Mesenchymal stem cell (in vitro differentiated cells and primary cell): ENCODE data around the gene GAL3ST3. TPM values are rescaled to one million over a fixed set of nuclear protein-coding genes. Genes with fewer than 3 reads are reported as not detected.
"Not testable (repeated sequence)": the region's sequence is repeated elsewhere in the genome, so short reads cannot be mapped to it uniquely, and the experiment has no call there.

Source experiments
- DNase-seq: peaks from one replicate; pipeline ENCODE4 v3.0.0-alpha.2; 2013
- H2AFZ ChIP-seq: one replicate; pipeline ENCODE4 v1.6.1; 2013; ENCODE audit warnings: low read depth, mild to moderate bottlenecking, control low read depth, inconsistent platforms, low read length, moderate library complexity
- H2AK5ac ChIP-seq: 2 replicates; pipeline ENCODE4 v1.6.1; 2013; ENCODE audit warnings: low read length, moderate library complexity, mild to moderate bottlenecking, inconsistent platforms; ENCODE audit not compliant: severe bottlenecking
- H2BK120ac ChIP-seq: one replicate; pipeline ENCODE4 v1.6.1; 2013; ENCODE audit warnings: low read depth, mild to moderate bottlenecking, inconsistent platforms, low read length, moderate library complexity
- H2BK12ac ChIP-seq, 2 experiments: one replicate each; pipeline ENCODE4 v1.6.1; 2013; ENCODE audit warnings: inconsistent platforms in 2 of 2, low read length in 2 of 2, mild to moderate bottlenecking in 2 of 2, moderate library complexity in 2 of 2, control low read depth in 1 of 2
- H2BK15ac ChIP-seq: one replicate; pipeline ENCODE4 v1.6.1; 2013; ENCODE audit warnings: mild to moderate bottlenecking, low read depth, inconsistent platforms; ENCODE audit not compliant: poor library complexity, severe bottlenecking
- H2BK5ac ChIP-seq: 2 replicates; pipeline ENCODE4 v1.6.1; 2013; ENCODE audit warnings: low read depth, mild to moderate bottlenecking, low read length, control low read depth, inconsistent platforms; ENCODE audit not compliant: poor library complexity, severe bottlenecking
- H3K14ac ChIP-seq, 2 experiments: one replicate each; pipeline ENCODE4 v1.6.1; 2013; ENCODE audit warnings: inconsistent platforms in 2 of 2, low read length in 2 of 2, control low read depth in 1 of 2, mild to moderate bottlenecking in 1 of 2, moderate library complexity in 1 of 2
- H3K18ac ChIP-seq, 2 experiments: one replicate each; pipeline ENCODE4 v1.6.1; 2013; ENCODE audit warnings: inconsistent platforms in 2 of 2, low read length in 2 of 2, control low read depth in 1 of 2, low read depth in 1 of 2, mild to moderate bottlenecking in 1 of 2
- H3K23ac ChIP-seq, 2 experiments: one replicate each; pipeline ENCODE4 v1.6.1; 2013; ENCODE audit warnings: inconsistent platforms in 2 of 2, low read length in 2 of 2, mild to moderate bottlenecking in 2 of 2, moderate library complexity in 2 of 2, control low read depth in 1 of 2
- H3K27ac ChIP-seq: 2 replicates; pipeline ENCODE4 v1.5.1; 2013; ENCODE audit warnings: mild to moderate bottlenecking, moderate library complexity, low read length, control low read depth, inconsistent platforms; ENCODE audit not compliant: poor library complexity, severe bottlenecking
- H3K27me3 ChIP-seq, 2 experiments: 2 replicates each; pipeline versions ENCODE4 v1.6.1 to v1.7.0; 2013; ENCODE audit warnings: low read length in 2 of 2, mild to moderate bottlenecking in 2 of 2, moderate library complexity in 2 of 2, control low read depth in 1 of 2, inconsistent platforms in 1 of 2; ENCODE audit not compliant: control insufficient read depth in 1 of 2, insufficient read depth in 1 of 2
- H3K36me3 ChIP-seq, 2 experiments: 2 replicates each; pipeline versions ENCODE4 v1.6.1 to v1.7.0; 2013; ENCODE audit warnings: low read length in 2 of 2, control low read depth in 1 of 2, inconsistent platforms in 1 of 2, low read depth in 1 of 2, mild to moderate bottlenecking in 1 of 2; ENCODE audit not compliant: insufficient read depth in 2 of 2, control insufficient read depth in 1 of 2
- H3K4ac ChIP-seq, 2 experiments: one replicate each; pipeline ENCODE4 v1.6.1; 2013; ENCODE audit warnings: inconsistent platforms in 2 of 2, low read length in 2 of 2, mild to moderate bottlenecking in 2 of 2, moderate library complexity in 2 of 2, control low read depth in 1 of 2, low read depth in 1 of 2
- H3K4me1 ChIP-seq: 2 replicates; pipeline ENCODE4 v1.6.1; 2013; ENCODE audit warnings: low read depth, low read length, control low read depth; ENCODE audit not compliant: control insufficient read depth, insufficient read depth
- H3K4me2 ChIP-seq: 2 replicates; pipeline ENCODE4 v1.6.1; 2013; ENCODE audit warnings: low read length, mild to moderate bottlenecking, inconsistent platforms; ENCODE audit not compliant: poor library complexity, severe bottlenecking
- H3K4me3 ChIP-seq, 2 experiments: 2 replicates each; pipeline versions ENCODE4 v1.5.1 to v1.7.0; 2013; ENCODE audit warnings: low read length in 2 of 2, mild to moderate bottlenecking in 2 of 2, control low read depth in 1 of 2, low read depth in 1 of 2; ENCODE audit not compliant: insufficient read depth in 1 of 2
- H3K79me1 ChIP-seq: replicated peaks from 2 replicates; pipeline ENCODE4 v1.6.1; 2013; ENCODE audit warnings: mild to moderate bottlenecking, control low read depth, low read length, inconsistent platforms; ENCODE audit not compliant: poor library complexity, severe bottlenecking
- H3K9ac ChIP-seq: 2 replicates; pipeline ENCODE4 v1.7.0; 2013; ENCODE audit warnings: mild to moderate bottlenecking, low read length, moderate library complexity
- H3K9me3 ChIP-seq: 2 replicates; pipeline ENCODE4 v1.7.0; 2013; ENCODE audit warnings: mild to moderate bottlenecking, low read length; ENCODE audit not compliant: control insufficient read depth
- H4K8ac ChIP-seq: one replicate; pipeline ENCODE4 v1.6.1; 2013; ENCODE audit warnings: inconsistent platforms, mild to moderate bottlenecking, low read length, moderate library complexity
- H4K91ac ChIP-seq: one replicate; pipeline ENCODE4 v1.6.1; 2013; ENCODE audit warnings: mild to moderate bottlenecking, low read length, inconsistent platforms
- WGBS: methylation state at CpG from one replicate; pipeline ENCODE4 v1.1.7; 2013; ENCODE audit warnings: mixed read lengths; 5-methylcytosine and 5-hydroxymethylcytosine counted together
- polyA plus RNA-seq, 2 experiments: library from polyadenylated mRNA; stranded (reverse); fragments of 200-250 nt; gene quantifications; one replicate each; pipeline ENCODE4 v1.2.3, GENCODE V29; 2013

The GAL3ST3 gene, protein sequence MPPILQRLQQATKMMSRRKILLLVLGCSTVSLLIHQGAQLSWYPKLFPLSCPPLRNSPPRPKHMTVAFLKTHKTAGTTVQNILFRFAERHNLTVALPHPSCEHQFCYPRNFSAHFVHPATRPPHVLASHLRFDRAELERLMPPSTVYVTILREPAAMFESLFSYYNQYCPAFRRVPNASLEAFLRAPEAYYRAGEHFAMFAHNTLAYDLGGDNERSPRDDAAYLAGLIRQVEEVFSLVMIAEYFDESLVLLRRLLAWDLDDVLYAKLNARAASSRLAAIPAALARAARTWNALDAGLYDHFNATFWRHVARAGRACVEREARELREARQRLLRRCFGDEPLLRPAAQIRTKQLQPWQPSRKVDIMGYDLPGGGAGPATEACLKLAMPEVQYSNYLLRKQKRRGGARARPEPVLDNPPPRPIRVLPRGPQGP
- 0.03 TPM for polyA plus RNA-seq (2013, experiment 1 of 2)
- 0.04 TPM for polyA plus RNA-seq (2013, experiment 2 of 2)

DNA sequence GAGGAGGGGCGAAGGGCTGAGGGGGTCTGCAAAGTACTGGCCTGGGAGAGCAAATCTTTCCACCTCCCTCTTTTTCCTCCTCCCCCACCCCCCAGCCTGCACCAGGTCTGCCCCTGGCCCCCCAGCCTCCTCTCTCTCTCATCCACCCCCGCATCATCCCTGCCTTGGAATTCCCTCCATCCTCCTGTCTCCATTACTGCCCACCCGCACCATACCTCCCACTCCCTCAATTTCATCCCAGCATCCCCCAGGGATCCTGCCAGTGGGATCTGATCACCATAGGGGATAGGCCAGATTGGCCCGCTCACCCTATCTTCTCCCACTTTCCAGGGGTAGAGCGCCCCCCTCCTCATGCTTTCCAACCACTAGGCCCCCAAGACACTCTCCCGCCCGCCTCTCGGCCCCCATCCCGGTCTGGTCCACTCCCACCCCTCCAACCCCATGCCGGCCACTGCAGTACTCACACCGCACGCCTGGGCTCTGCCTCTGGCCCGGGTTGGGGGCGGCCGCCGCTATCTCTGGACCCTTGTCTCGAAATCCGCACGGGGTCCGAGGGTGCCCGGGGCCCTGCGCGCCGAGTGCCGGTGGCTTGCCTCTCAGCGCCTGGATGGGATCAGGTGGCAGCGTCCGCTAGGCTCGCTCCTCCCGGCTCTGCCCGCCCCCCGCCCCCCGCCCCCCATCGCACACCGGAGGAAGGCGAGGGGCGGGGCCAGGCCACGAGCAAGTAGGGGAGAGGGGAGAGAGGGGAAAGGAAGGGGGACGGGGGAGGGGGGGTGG, at the start of gene GAL3ST3:
Gene GAL3ST3, minus strand, starts transcription at position 615 of the 777 bp plus-strand sequence. CDS start 3,746 bp downstream, outside the sequence.
- peaks cover 9 to 47% of the 10 kb centered on the region in 2 experiments for H3K27me3 ChIP-seq
- H4K8ac ChIP-seq: peak within 1 kb of the TSS; percentile 27
- no peak within 1 kb of the TSS for H2BK5ac ChIP-seq
- H3K4me1 ChIP-seq: peaks cover 44% of the 10 kb centered on the region
- H4K91ac ChIP-seq: peak within 1 kb of the TSS; percentile 39
- H3K4ac ChIP-seq: no peak within 1 kb of the TSS
- peak within 1 kb of the TSS; percentile 72 for H3K4me2 ChIP-seq
- no peak within 1 kb of the TSS for H2BK15ac ChIP-seq
- peak within 1 kb of the TSS; percentile 40 for H3K27ac ChIP-seq
- no peaks in the 10 kb centered on the region for H3K9me3 ChIP-seq
- no peak for DNase-seq
- H3K14ac ChIP-seq: no peak within 1 kb of the TSS
- no peak within 1 kb of the TSS for H2BK12ac ChIP-seq
- peaks cover 1% of the 10 kb centered on the region for H3K79me1 ChIP-seq
- H3K36me3 ChIP-seq: peaks cover 0 to 3% of the 10 kb centered on the region in 2 experiments
- H3K4me3 ChIP-seq: peak within 1 kb of the TSS in 1 of 2 experiments; percentile 49
- no peak within 1 kb of the TSS for H3K9ac ChIP-seq
- H3K18ac ChIP-seq: no peak within 1 kb of the TSS
- H2AFZ ChIP-seq: no peak within 1 kb of the TSS
- 14% methylated on average over 19 of the region's 39 CpGs for WGBS
- H2BK120ac ChIP-seq: no peak within 1 kb of the TSS
- H2AK5ac ChIP-seq: peak within 1 kb of the TSS; percentile 70
- no peak within 1 kb of the TSS for H3K23ac ChIP-seq

DNA sequence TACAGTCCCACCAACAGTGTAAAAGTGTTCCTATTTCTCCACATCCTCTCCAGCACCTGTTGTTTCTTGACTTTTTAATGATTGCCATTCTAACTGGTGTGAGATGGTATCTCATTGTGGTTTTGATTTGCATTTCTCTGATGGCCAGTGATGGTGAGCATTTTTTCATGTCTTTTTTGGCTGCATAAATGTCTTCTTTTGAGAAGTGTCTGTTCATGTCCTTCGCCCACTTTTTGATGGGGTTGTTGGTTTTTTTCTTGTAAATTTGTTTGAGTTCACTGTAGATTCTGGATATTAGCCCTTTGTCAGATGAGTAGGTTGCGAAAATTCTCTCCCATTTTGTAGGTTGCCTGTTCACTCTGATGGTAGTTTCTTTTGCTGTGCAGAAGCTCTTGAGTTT, 43.2 kb upstream of the GAL3ST3 start:
- H4K8ac ChIP-seq, H3K27ac ChIP-seq, H3K4ac ChIP-seq, H3K27me3 ChIP-seq, H3K14ac ChIP-seq, H2AFZ ChIP-seq, H2AK5ac ChIP-seq, H4K91ac ChIP-seq, H3K4me1 ChIP-seq, H2BK12ac ChIP-seq, H2BK5ac ChIP-seq, H3K23ac ChIP-seq, H3K4me2 ChIP-seq, DNase-seq, H3K36me3 ChIP-seq, H3K9me3 ChIP-seq, H2BK15ac ChIP-seq, H3K18ac ChIP-seq, H3K9ac ChIP-seq, H3K4me3 ChIP-seq, H2BK120ac ChIP-seq: not testable (repeated sequence)
- peaks cover 19% of the 10 kb centered on the region for H3K79me1 ChIP-seq
- WGBS: no CpG with 5 or more reads among the region's 2 CpGs

DNA sequence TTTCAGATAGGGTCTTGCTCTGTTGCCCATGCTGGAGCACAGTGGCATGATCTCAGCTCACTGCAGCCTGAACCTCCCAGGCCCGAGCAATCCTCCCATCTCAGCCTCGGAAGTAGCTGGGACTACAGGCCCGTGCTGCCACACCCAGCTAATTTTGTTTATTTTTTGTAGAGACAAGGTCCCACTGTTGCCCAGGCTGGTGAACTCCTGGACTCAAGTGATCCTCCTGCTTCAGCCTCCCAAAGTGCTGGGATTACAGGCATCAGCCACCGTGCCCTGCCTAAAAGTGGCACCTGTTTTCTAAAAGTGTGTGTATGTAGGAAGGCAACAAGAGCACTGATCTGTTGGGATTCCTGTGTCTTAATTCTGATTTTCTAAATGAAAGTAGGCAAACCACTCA, 41.3 kb upstream of the GAL3ST3 start:
- WGBS: 92% methylated on average over 4 of the region's 4 CpGs
- H2BK120ac ChIP-seq: no peak overlapping the region
- no peak overlapping the region for H3K27ac ChIP-seq
- H2BK5ac ChIP-seq: no peak overlapping the region
- H3K18ac ChIP-seq: no peak overlapping the region
- no peak overlapping the region for H2AFZ ChIP-seq
- H3K4ac ChIP-seq: no peak overlapping the region
- no peaks in the 10 kb centered on the region for H3K9me3 ChIP-seq
- H2AK5ac ChIP-seq: no peak overlapping the region
- no peak overlapping the region for H3K23ac ChIP-seq
- no peak overlapping the region for H3K14ac ChIP-seq
- H3K4me2 ChIP-seq: no peak overlapping the region
- peaks cover 12% of the 10 kb centered on the region for H3K79me1 ChIP-seq
- H3K4me3 ChIP-seq: no peak overlapping the region
- no peak overlapping the region for H2BK12ac ChIP-seq
- no peak for DNase-seq
- no peaks in the 10 kb centered on the region for H3K36me3 ChIP-seq
- H4K8ac ChIP-seq: no peak overlapping the region
- no peak overlapping the region for H3K9ac ChIP-seq
- no peaks in the 10 kb centered on the region for H3K4me1 ChIP-seq
- no peak overlapping the region for H4K91ac ChIP-seq
- H2BK15ac ChIP-seq: no peak overlapping the region
- no peaks in the 10 kb centered on the region for H3K27me3 ChIP-seq

DNA sequence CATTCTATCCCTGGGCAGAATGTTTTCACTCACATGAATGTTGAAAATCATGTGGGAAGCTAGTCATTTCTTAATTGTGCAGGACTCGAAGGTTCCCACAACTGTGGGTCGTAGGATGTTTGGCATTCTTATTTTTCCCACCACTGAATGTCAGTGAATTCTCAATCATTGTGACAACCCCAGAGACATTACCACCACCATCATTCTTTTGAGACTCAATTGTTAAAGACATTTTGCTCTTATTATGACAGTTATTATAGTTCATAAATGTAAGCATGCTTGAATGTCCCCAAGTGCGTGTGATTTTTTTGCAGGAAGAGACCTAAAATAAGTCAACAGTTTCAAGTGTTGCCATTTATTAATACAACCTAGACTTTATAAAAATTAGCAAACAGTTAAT, 40.1 kb upstream of the GAL3ST3 start:
- Histone ChIP-seq H3K14ac (no peak overlapping the region), H3K27me3 (no peaks in the 10 kb centered on the region), H2AFZ (no peak overlapping the region), H3K18ac (no peak overlapping the region), H2BK120ac (no peak overlapping the region), H2BK12ac (no peak overlapping the region), H3K4me2 (no peak overlapping the region), H2BK15ac (no peak overlapping the region), H4K8ac (no peak overlapping the region), H3K4me1 (no peaks in the 10 kb centered on the region), H3K4me3 (no peak overlapping the region), H3K27ac (no peak overlapping the region), H3K4ac (no peak overlapping the region), H3K23ac (no peak overlapping the region), H3K79me1 (peaks cover 16% of the 10 kb centered on the region), H4K91ac (no peak overlapping the region), H3K9ac (no peak overlapping the region), H3K9me3 (no peaks in the 10 kb centered on the region), H2BK5ac (no peak overlapping the region), H2AK5ac (no peak overlapping the region), H3K36me3 (no peaks in the 10 kb centered on the region)
- no peak for DNase-seq
- WGBS: 100% methylated on average over 2 of the region's 3 CpGs
